Activated CD8-positive, alpha-beta memory T cell treated with anti-CD3 and anti-CD28 coated beads for 36 hours (primary cell): ENCODE results near the gene FBXO31. TPM values are rescaled to one million over a fixed set of nuclear protein-coding genes. Genes with fewer than 3 reads are reported as not detected.
"Not testable (repeated sequence)": the region's sequence is repeated elsewhere in the genome, so short reads cannot be mapped to it uniquely, and the experiment has no call there.

ENCODE experiments used
- CTCF ChIA-PET: fragments of 350-600 bp; sonication (Branson Sonifier 250); formaldehyde crosslinking; loops from one replicate; lab custom pipeline; 2021; ENCODE audit warnings: antibody characterized with exemption; lab: Charles Lee
- POLR2A ChIA-PET: fragments of 350-600 bp; sonication (Branson Sonifier 250); formaldehyde crosslinking; loops from one replicate; lab custom pipeline; 2021; ENCODE audit warnings: antibody characterized with exemption; lab: Charles Lee
- total RNA-seq, 2 experiments: library from RNA; stranded (reverse); gene quantifications; one replicate each; pipeline ENCODE4 v1.2.3, GENCODE V29; 2021

FBXO31 gene
- total RNA-seq, 2 experiments from 2014 or later: 38.5 to 40.3 TPM

GRCh38 chr16:87369796-87370719 is 13.5 kb downstream of the FBXO31 start:
- ChIA-PET POLR2A (no interaction called here), CTCF (no interaction called here)

GRCh38 chr16:87369117-87369765 is 14.3 kb downstream of the FBXO31 start:
- POLR2A ChIA-PET: no interaction called here
- CTCF ChIA-PET: no interaction called here

GRCh38 chr16:87368029-87368770 is 15.4 kb downstream of the FBXO31 start:
- POLR2A ChIA-PET: no interaction called here
- CTCF ChIA-PET: no interaction called here

GRCh38 chr16:87367529-87367928 is 16.0 kb downstream of the FBXO31 start:
- ChIA-PET POLR2A (no interaction called here), CTCF (no interaction called here)

GRCh38 chr16:87366930-87367329 is 16.6 kb downstream of the FBXO31 start:
- POLR2A ChIA-PET: no interaction called here
- CTCF ChIA-PET: no interaction called here

- CTCF ChIA-PET: no interaction called here
- POLR2A ChIA-PET: no interaction called here
These were observed 17.3 kb downstream of the FBXO31 start for GRCh38 chr16:87366288-87366687.

GRCh38 chr16:87365021-87365713 is 18.4 kb downstream of the FBXO31 start:
- POLR2A ChIA-PET: no interaction called here
- CTCF ChIA-PET: no interaction called here

GRCh38 chr16:87363771-87364455 is 19.7 kb downstream of the FBXO31 start:
- ChIA-PET POLR2A (no interaction called here), CTCF (no interaction called here)

GRCh38 chr16:87362828-87363559 is 20.6 kb downstream of the FBXO31 start:
- CTCF ChIA-PET, POLR2A ChIA-PET: not testable (repeated sequence)

GRCh38 chr16:87361916-87362619 is 21.5 kb downstream of the FBXO31 start:
- CTCF ChIA-PET: no interaction called here
- POLR2A ChIA-PET: no interaction called here

GRCh38 chr16:87360862-87361610 is 22.5 kb downstream of the FBXO31 start:
- POLR2A ChIA-PET: no interaction called here
- CTCF ChIA-PET: interaction anchor here (0.7 kb wide), 1 partner anchor 11 kb away, joined by 4 read pairs; no protein-coding TSS in a partner anchor

- ChIA-PET CTCF (no interaction called here), POLR2A (no interaction called here)
These were observed 24.5 kb downstream of the FBXO31 start for GRCh38 chr16:87359121-87359520.

GRCh38 chr16:87358696-87359095 is 24.9 kb downstream of the FBXO31 start:
- ChIA-PET CTCF (no interaction called here), POLR2A (no interaction called here)

- ChIA-PET CTCF (interaction anchor here (1.3 kb wide), 1 partner anchor 18 kb away, joined by 3 read pairs; no protein-coding TSS in a partner anchor), POLR2A (no interaction called here)
These were observed 25.3 kb downstream of the FBXO31 start for GRCh38 chr16:87358250-87358649.

- ChIA-PET POLR2A (interaction anchor here (0.7 kb wide), 1 partner anchor 356 kb away, joined by 5 read pairs; no protein-coding TSS in a partner anchor), CTCF (no interaction called here)
These were observed 27.1 kb downstream of the FBXO31 start for GRCh38 chr16:87356491-87356853.

- CTCF ChIA-PET: no interaction called here
These were observed 30.0 kb downstream of the FBXO31 start for GRCh38 chr16:87353613-87354012.

GRCh38 chr16:87352818-87353217 is 30.8 kb downstream of the FBXO31 start:
- CTCF ChIA-PET: no interaction called here
- POLR2A ChIA-PET: no interaction called here

More at GRCh38 chr16:87353613-87354012, 30.0 kb downstream of the FBXO31 start:
- POLR2A ChIA-PET: no interaction called here
